Measurements from ENCODE around the gene PDRG1. TPM values are rescaled to one million over a fixed set of nuclear protein-coding genes. Genes with fewer than 3 reads are reported as not detected.

Gene PDRG1
- polyA plus RNA-seq, 3 donors from 2014 or later, result 11.9 to 26.0 (median 18.6) TPM

GRCh38 chr20:31975874-31976273, 24.0 kb upstream of the PDRG1 start:
- Mint-ChIP-seq H3K9me3 (peaks cover 0 to 3% (median 0%) of the 10 kb centered on the region in 6 donors), H3K27ac (no peak overlapping the region), H3K4me1 (no peaks in the 10 kb centered on the region), H3K27me3 (ENCODE audit: low read depth in 3 of 3) (peaks cover 6 to 8% (median 7%) of the 10 kb centered on the region in 3 donors), H3K4me3 (no peak overlapping the region), H3K36me3 (no peaks in the 10 kb centered on the region)
- DNase-seq, result no peak

- Mint-ChIP-seq H3K9me3 (peaks cover 0 to 3% (median 0%) of the 10 kb centered on the region in 6 donors), H3K36me3 (no peaks in the 10 kb centered on the region), H3K4me1 (no peaks in the 10 kb centered on the region), H3K27ac (no peak overlapping the region), H3K27me3 (ENCODE audit: low read depth in 3 of 3) (peaks cover 8 to 13% (median 8%) of the 10 kb centered on the region in 3 donors), H3K4me3 (no peak overlapping the region)
- DNase-seq, result no peak
These were observed 23.2 kb upstream of the PDRG1 start for GRCh38 chr20:31974951-31975487.

- H3K4me1 Mint-ChIP-seq, result no peaks in the 10 kb centered on the region
- H3K4me3 Mint-ChIP-seq, result no peak overlapping the region
- no peak overlapping the region for H3K27ac Mint-ChIP-seq
- peaks cover 0 to 2% (median 0%) of the 10 kb centered on the region in 6 donors for H3K9me3 Mint-ChIP-seq
- no peaks in the 10 kb centered on the region for H3K36me3 Mint-ChIP-seq
- H3K27me3 Mint-ChIP-seq (ENCODE audit: low read depth in 3 of 3), result peaks cover 10 to 16% (median 11%) of the 10 kb centered on the region in 3 donors
- DNase-seq, result no peak
These were observed 22.4 kb upstream of the PDRG1 start for GRCh38 chr20:31974296-31974695.

- Mint-ChIP-seq H3K9me3 (peaks cover 0 to 4% (median 0%) of the 10 kb centered on the region in 6 donors), H3K27me3 (ENCODE audit: low read depth in 3 of 3) (peaks cover 13 to 24% (median 14%) of the 10 kb centered on the region in 3 donors), H3K4me1 (peaks cover 4 to 6% of the 10 kb centered on the region in 2 donors), H3K36me3 (peaks cover 0 to 4% (median 0%) of the 10 kb centered on the region in 3 donors), H3K27ac (no peak overlapping the region), H3K4me3 (no peak overlapping the region)
- no peak for DNase-seq
These were observed 20.7 kb upstream of the PDRG1 start for GRCh38 chr20:31972471-31973021.

GRCh38 chr20:31969991-31970390, 18.1 kb upstream of the PDRG1 start:
- Mint-ChIP-seq H3K9me3 (peaks cover 0 to 2% (median 0%) of the 10 kb centered on the region in 6 donors), H3K4me3 (peak overlapping the region in 3 of 5 donors; percentile 33 to 43 (median 35)), H3K36me3 (peaks cover 0 to 8% (median 0%) of the 10 kb centered on the region in 3 donors), H3K27me3 (ENCODE audit: low read depth in 3 of 3) (peaks cover 16 to 40% (median 19%) of the 10 kb centered on the region in 3 donors), H3K4me1 (peaks cover 6 to 8% of the 10 kb centered on the region in 2 donors), H3K27ac (no peak overlapping the region)
- DNase-seq, result no peak

- H3K27ac Mint-ChIP-seq, result no peak overlapping the region
- peaks cover 17 to 45% (median 18%) of the 10 kb centered on the region in 3 donors for H3K27me3 Mint-ChIP-seq (ENCODE audit: low read depth in 3 of 3)
- H3K9me3 Mint-ChIP-seq, result peaks cover 0 to 2% (median 0%) of the 10 kb centered on the region in 6 donors
- DNase-seq, result peak; percentile 80
- peaks cover 0 to 8% (median 0%) of the 10 kb centered on the region in 3 donors for H3K36me3 Mint-ChIP-seq
- peak overlapping the region; percentile 83 to 95 (median 90) for H3K4me3 Mint-ChIP-seq
- peaks cover 6 to 8% of the 10 kb centered on the region in 2 donors for H3K4me1 Mint-ChIP-seq
These were observed 16.7 kb upstream of the PDRG1 start for GRCh38 chr20:31968291-31969126.

GRCh38 chr20:31967830-31968249, 16.0 kb upstream of the PDRG1 start, which contains the start of gene XKR7:
Gene XKR7, plus strand, starts transcription at chr20:31968151. Its CDS starts 25 bp downstream, at chr20:31968176.
- Mint-ChIP-seq H3K36me3 (peaks cover 0 to 8% (median 0%) of the 10 kb centered on the region in 3 donors), H3K27me3 (ENCODE audit: low read depth in 3 of 3) (peaks cover 14 to 44% (median 16%) of the 10 kb centered on the region in 3 donors), H3K9me3 (peaks cover 0 to 2% (median 0%) of the 10 kb centered on the region in 6 donors), H3K27ac (no peak within 1 kb of the TSS), H3K4me1 (peaks cover 6 to 8% of the 10 kb centered on the region in 2 donors), H3K4me3 (peak within 1 kb of the TSS; percentile 83 to 95 (median 90))
- no peak for DNase-seq

GRCh38 chr20:31966991-31967655, 15.3 kb upstream of the PDRG1 start:
- peaks cover 0 to 2% (median 0%) of the 10 kb centered on the region in 6 donors for H3K9me3 Mint-ChIP-seq
- peaks cover 0 to 8% (median 3%) of the 10 kb centered on the region in 3 donors for H3K36me3 Mint-ChIP-seq
- H3K4me1 Mint-ChIP-seq, result peaks cover 6 to 8% of the 10 kb centered on the region in 2 donors
- peaks cover 14 to 44% (median 16%) of the 10 kb centered on the region in 3 donors for H3K27me3 Mint-ChIP-seq (ENCODE audit: low read depth in 3 of 3)
- H3K27ac Mint-ChIP-seq, result no peak overlapping the region
- no peak for DNase-seq
- peak overlapping the region; percentile 22 to 68 (median 64) for H3K4me3 Mint-ChIP-seq

- peaks cover 0 to 8% (median 5%) of the 10 kb centered on the region in 3 donors for H3K36me3 Mint-ChIP-seq
- no peak overlapping the region for H3K27ac Mint-ChIP-seq
- H3K27me3 Mint-ChIP-seq (ENCODE audit: low read depth in 3 of 3), result peaks cover 13 to 27% (median 15%) of the 10 kb centered on the region in 3 donors
- peaks cover 6 to 7% of the 10 kb centered on the region in 2 donors for H3K4me1 Mint-ChIP-seq
- H3K9me3 Mint-ChIP-seq, result peaks cover 0 to 2% (median 0%) of the 10 kb centered on the region in 6 donors
- DNase-seq, result no peak
- H3K4me3 Mint-ChIP-seq, result no peak overlapping the region
These were observed 12.0 kb upstream of the PDRG1 start for GRCh38 chr20:31963889-31964288.

- H3K36me3 Mint-ChIP-seq, result peaks cover 0 to 5% (median 4%) of the 10 kb centered on the region in 3 donors
- DNase-seq, result no peak
- H3K27me3 Mint-ChIP-seq (ENCODE audit: low read depth in 3 of 3), result peaks cover 12 to 26% (median 12%) of the 10 kb centered on the region in 3 donors
- H3K9me3 Mint-ChIP-seq, result no peaks in the 10 kb centered on the region
- no peak overlapping the region for H3K27ac Mint-ChIP-seq
- H3K4me1 Mint-ChIP-seq, result peaks cover 0 to 4% of the 10 kb centered on the region in 2 donors
- no peak overlapping the region for H3K4me3 Mint-ChIP-seq
These were observed 10.9 kb upstream of the PDRG1 start for GRCh38 chr20:31962761-31963160.

- Mint-ChIP-seq H3K27ac (no peak overlapping the region), H3K4me1 (peaks cover 5% of the 10 kb centered on the region in 2 donors), H3K36me3 (no peaks in the 10 kb centered on the region), H3K27me3 (ENCODE audit: low read depth in 3 of 3) (peaks cover 10 to 20% (median 17%) of the 10 kb centered on the region in 3 donors), H3K4me3 (no peak overlapping the region), H3K9me3 (no peaks in the 10 kb centered on the region)
- DNase-seq, result no peak
These were observed 5.0 kb upstream of the PDRG1 start for GRCh38 chr20:31956556-31957526.

- Mint-ChIP-seq H3K36me3 (peaks cover 0 to 5% (median 4%) of the 10 kb centered on the region in 3 donors), H3K27me3 (ENCODE audit: low read depth in 3 of 3) (peaks cover 6 to 22% (median 19%) of the 10 kb centered on the region in 3 donors), H3K9me3 (no peaks in the 10 kb centered on the region), H3K4me1 (peaks cover 23 to 29% of the 10 kb centered on the region in 2 donors), H3K27ac (no peak overlapping the region), H3K4me3 (no peak overlapping the region)
- DNase-seq, result no peak
These were observed 2.7 kb upstream of the PDRG1 start for GRCh38 chr20:31954500-31954899.
